ENCODE data around the gene PSMD5.

- no peak for TF ChIP-seq CTCF (IDR thresholded peaks at IDR 0.05)
- TF ChIP-seq REST (IDR thresholded peaks at IDR 0.05; ENCODE audit: insufficient read depth in 1 of 2, low read depth in 2 of 2, low read length in 1 of 2) = no peak
Measured at GRCh38 chr9:120879446-120879845, 36.7 kb upstream of the PSMD5 start.
